EL (cell line): ENCODE data around the gene MGLL.

Experiments used
- DNase-seq: peaks from one replicate; pipeline ENCODE4 v3.0.0-alpha.2; 2016

Gene MGLL

GRCh38 chr3:127833281-127834032, 11.1 kb upstream of the MGLL start:
- no peak for DNase-seq

GRCh38 chr3:127831723-127832172, 9.4 kb upstream of the MGLL start:
- DNase-seq = peak; percentile 58

GRCh38 chr3:127829537-127829936, 7.2 kb upstream of the MGLL start:
- DNase-seq = no peak

- no peak for DNase-seq
Measured at GRCh38 chr3:127827808-127828207, 5.5 kb upstream of the MGLL start.

- DNase-seq = no peak
Measured at GRCh38 chr3:127825756-127826155, 3.4 kb upstream of the MGLL start.

GRCh38 chr3:127824151-127824825, 2.0 kb upstream of the MGLL start:
- DNase-seq = no peak

GRCh38 chr3:127823426-127823857, 1.1 kb upstream of the MGLL start:
- no peak for DNase-seq

GRCh38 chr3:127822682-127823425, 539 bp upstream of the MGLL start:
- peak; percentile 30 for DNase-seq

GRCh38 chr3:127821394-127821793, 921 bp downstream of the MGLL start:
- no peak for DNase-seq

GRCh38 chr3:127820826-127821313, 1.4 kb downstream of the MGLL start:
- DNase-seq = peak; percentile 43

GRCh38 chr3:127820221-127820825, 2.0 kb downstream of the MGLL start:
- DNase-seq = peak; percentile 57

- no peak for DNase-seq
Measured at GRCh38 chr3:127819656-127820055, 2.7 kb downstream of the MGLL start.

- no peak for DNase-seq
Measured at GRCh38 chr3:127819086-127819485, 3.2 kb downstream of the MGLL start.

- peak; percentile 88 for DNase-seq
Measured at GRCh38 chr3:127817406-127817841, 4.9 kb downstream of the MGLL start.

GRCh38 chr3:127816783-127817405, 5.4 kb downstream of the MGLL start:
- DNase-seq = no peak

- DNase-seq = no peak
Measured at GRCh38 chr3:127815641-127816605, 6.4 kb downstream of the MGLL start.

GRCh38 chr3:127815001-127815400, 7.3 kb downstream of the MGLL start:
- no peak for DNase-seq

- no peak for DNase-seq
Measured at GRCh38 chr3:127814325-127814781, 8.0 kb downstream of the MGLL start.

- no peak for DNase-seq
Measured at GRCh38 chr3:127812151-127812550, 10.2 kb downstream of the MGLL start.

- no peak for DNase-seq
Measured at GRCh38 chr3:127811717-127812116, 10.6 kb downstream of the MGLL start.

- DNase-seq = no peak
Measured at GRCh38 chr3:127809611-127810010, 12.7 kb downstream of the MGLL start.
